ENCODE results near the gene MPL.

DNA sequence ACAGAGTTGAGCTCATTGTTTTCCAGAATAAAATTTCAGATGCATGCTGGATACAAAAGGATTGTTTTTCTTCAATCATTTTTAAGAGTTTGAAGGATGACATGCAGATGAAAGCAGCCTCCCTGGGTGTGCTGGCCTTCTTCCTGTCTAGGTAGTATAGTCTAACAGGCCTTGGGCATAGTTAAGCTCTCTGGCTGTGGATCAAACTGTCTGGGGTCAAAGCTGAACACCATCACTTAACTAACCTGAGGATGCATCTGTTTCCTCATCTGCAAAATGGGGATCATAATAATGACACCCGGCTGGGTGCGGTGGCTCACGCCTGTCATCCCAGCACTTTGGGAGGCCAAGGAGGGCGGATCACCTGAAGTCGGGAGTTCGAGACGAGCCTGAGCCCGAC lies 42.9 kb upstream of the MPL start:
- TF ChIP-seq, protein P1, sequence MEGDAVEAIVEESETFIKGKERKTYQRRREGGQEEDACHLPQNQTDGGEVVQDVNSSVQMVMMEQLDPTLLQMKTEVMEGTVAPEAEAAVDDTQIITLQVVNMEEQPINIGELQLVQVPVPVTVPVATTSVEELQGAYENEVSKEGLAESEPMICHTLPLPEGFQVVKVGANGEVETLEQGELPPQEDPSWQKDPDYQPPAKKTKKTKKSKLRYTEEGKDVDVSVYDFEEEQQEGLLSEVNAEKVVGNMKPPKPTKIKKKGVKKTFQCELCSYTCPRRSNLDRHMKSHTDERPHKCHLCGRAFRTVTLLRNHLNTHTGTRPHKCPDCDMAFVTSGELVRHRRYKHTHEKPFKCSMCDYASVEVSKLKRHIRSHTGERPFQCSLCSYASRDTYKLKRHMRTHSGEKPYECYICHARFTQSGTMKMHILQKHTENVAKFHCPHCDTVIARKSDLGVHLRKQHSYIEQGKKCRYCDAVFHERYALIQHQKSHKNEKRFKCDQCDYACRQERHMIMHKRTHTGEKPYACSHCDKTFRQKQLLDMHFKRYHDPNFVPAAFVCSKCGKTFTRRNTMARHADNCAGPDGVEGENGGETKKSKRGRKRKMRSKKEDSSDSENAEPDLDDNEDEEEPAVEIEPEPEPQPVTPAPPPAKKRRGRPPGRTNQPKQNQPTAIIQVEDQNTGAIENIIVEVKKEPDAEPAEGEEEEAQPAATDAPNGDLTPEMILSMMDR (IDR thresholded peaks at IDR 0.05; ENCODE audit: insufficient read depth, low read depth, low read length): no peak
- no peak for TF ChIP-seq EZH2 (IDR thresholded peaks at IDR 0.05; ENCODE audit: insufficient read depth, low read length)

Data from astrocyte (in vitro differentiated cells and primary cell).